ENCODE results near the gene ASB14.

GRCh38 chr3:57234613-57235575 lies 57.6 kb downstream of the ASB14 start:
- TF ChIP-seq, protein P1, sequence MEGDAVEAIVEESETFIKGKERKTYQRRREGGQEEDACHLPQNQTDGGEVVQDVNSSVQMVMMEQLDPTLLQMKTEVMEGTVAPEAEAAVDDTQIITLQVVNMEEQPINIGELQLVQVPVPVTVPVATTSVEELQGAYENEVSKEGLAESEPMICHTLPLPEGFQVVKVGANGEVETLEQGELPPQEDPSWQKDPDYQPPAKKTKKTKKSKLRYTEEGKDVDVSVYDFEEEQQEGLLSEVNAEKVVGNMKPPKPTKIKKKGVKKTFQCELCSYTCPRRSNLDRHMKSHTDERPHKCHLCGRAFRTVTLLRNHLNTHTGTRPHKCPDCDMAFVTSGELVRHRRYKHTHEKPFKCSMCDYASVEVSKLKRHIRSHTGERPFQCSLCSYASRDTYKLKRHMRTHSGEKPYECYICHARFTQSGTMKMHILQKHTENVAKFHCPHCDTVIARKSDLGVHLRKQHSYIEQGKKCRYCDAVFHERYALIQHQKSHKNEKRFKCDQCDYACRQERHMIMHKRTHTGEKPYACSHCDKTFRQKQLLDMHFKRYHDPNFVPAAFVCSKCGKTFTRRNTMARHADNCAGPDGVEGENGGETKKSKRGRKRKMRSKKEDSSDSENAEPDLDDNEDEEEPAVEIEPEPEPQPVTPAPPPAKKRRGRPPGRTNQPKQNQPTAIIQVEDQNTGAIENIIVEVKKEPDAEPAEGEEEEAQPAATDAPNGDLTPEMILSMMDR (IDR thresholded peaks at IDR 0.05): no peak
- no peak for TF ChIP-seq EZH2phosphoT487 (IDR thresholded peaks at IDR 0.05)

Data from neural progenitor cell (in vitro differentiated cells).